ENCODE measurements around the gene MYOD1.

Gene MYOD1

GRCh38 chr11:17682848-17683247 is 36.5 kb upstream of the MYOD1 start:
- Histone ChIP-seq H4K20me1 (ENCODE audit: control insufficient read depth, insufficient read depth, low read depth, low read length) (no peaks in the 10 kb centered on the region), H3K27ac (ENCODE audit: low read depth, low read length) (no peak overlapping the region), H3K4me3 (ENCODE audit: low read length) (no peak overlapping the region), H3K9me3 (ENCODE audit: control insufficient read depth, insufficient read depth, low read length) (no peaks in the 10 kb centered on the region), H3K27me3 (ENCODE audit: control insufficient read depth, low read length) (0 out of 2 replicates have a peak, but pooled peaks cover 4% of the 10 kb centered on the region), H3K36me3 (ENCODE audit: control insufficient read depth, low read length) (no peaks in the 10 kb centered on the region), H3K4me1 (ENCODE audit: control insufficient read depth, low read length) (no peaks in the 10 kb centered on the region), H3K4me2 (ENCODE audit: low read length) (no peak overlapping the region), H3F3A (ENCODE audit: control insufficient read depth, insufficient read depth) (no peaks in the 10 kb centered on the region), H3K9me2 (replicated peaks; ENCODE audit: control insufficient read depth, low read length) (no peaks in the 10 kb centered on the region), H3K79me2 (ENCODE audit: control insufficient read depth, low read length) (no peaks in the 10 kb centered on the region)
- TF ChIP-seq CTCF (IDR thresholded peaks at IDR 0.05; ENCODE audit: low read depth, low read length, poor library complexity, severe bottlenecking) = no peak

GRCh38 chr11:17683377-17684161 is 35.8 kb upstream of the MYOD1 start:
- Histone ChIP-seq H3K4me2 (ENCODE audit: low read length) (no peak overlapping the region), H3K9me2 (replicated peaks; ENCODE audit: control insufficient read depth, low read length) (no peaks in the 10 kb centered on the region), H3K4me1 (ENCODE audit: control insufficient read depth, low read length) (no peaks in the 10 kb centered on the region), H3K9me3 (ENCODE audit: control insufficient read depth, insufficient read depth, low read length) (no peaks in the 10 kb centered on the region), H3K27me3 (ENCODE audit: control insufficient read depth, low read length) (0 out of 2 replicates have a peak, but pooled peaks cover 4% of the 10 kb centered on the region), H4K20me1 (ENCODE audit: control insufficient read depth, insufficient read depth, low read depth, low read length) (no peaks in the 10 kb centered on the region), H3K4me3 (ENCODE audit: low read length) (no peak overlapping the region), H3F3A (ENCODE audit: control insufficient read depth, insufficient read depth) (no peaks in the 10 kb centered on the region), H3K36me3 (ENCODE audit: control insufficient read depth, low read length) (no peaks in the 10 kb centered on the region), H3K79me2 (ENCODE audit: control insufficient read depth, low read length) (no peaks in the 10 kb centered on the region), H3K27ac (ENCODE audit: low read depth, low read length) (no peak overlapping the region)
- TF ChIP-seq EZH2phosphoT487 (IDR thresholded peaks at IDR 0.05; ENCODE audit: borderline replicate concordance, low read length) (no peak), CTCF (IDR thresholded peaks at IDR 0.05; ENCODE audit: low read depth, low read length, poor library complexity, severe bottlenecking) (no peak)

GRCh38 chr11:17684550-17684949 is 34.8 kb upstream of the MYOD1 start:
- no peak overlapping the region for H3K4me3 ChIP-seq (ENCODE audit: low read length)
- no peaks in the 10 kb centered on the region for H3K9me2 ChIP-seq (replicated peaks; ENCODE audit: control insufficient read depth, low read length)
- no peaks in the 10 kb centered on the region for H3K9me3 ChIP-seq (ENCODE audit: control insufficient read depth, insufficient read depth, low read length)
- H3K4me1 ChIP-seq (ENCODE audit: control insufficient read depth, low read length) = no peaks in the 10 kb centered on the region
- TF ChIP-seq EZH2phosphoT487 (IDR thresholded peaks at IDR 0.05; ENCODE audit: borderline replicate concordance, low read length) = no peak
- TF ChIP-seq CTCF (IDR thresholded peaks at IDR 0.05; ENCODE audit: low read depth, low read length, poor library complexity, severe bottlenecking) = no peak
- 0 out of 2 replicates have a peak, but pooled peaks cover 4% of the 10 kb centered on the region for H3K27me3 ChIP-seq (ENCODE audit: control insufficient read depth, low read length)
- H3F3A ChIP-seq (ENCODE audit: control insufficient read depth, insufficient read depth) = no peaks in the 10 kb centered on the region
- H3K36me3 ChIP-seq (ENCODE audit: control insufficient read depth, low read length) = no peaks in the 10 kb centered on the region
- no peaks in the 10 kb centered on the region for H3K79me2 ChIP-seq (ENCODE audit: control insufficient read depth, low read length)
- no peaks in the 10 kb centered on the region for H4K20me1 ChIP-seq (ENCODE audit: control insufficient read depth, insufficient read depth, low read depth, low read length)
- H3K27ac ChIP-seq (ENCODE audit: low read depth, low read length) = no peak overlapping the region
- H3K4me2 ChIP-seq (ENCODE audit: low read length) = no peak overlapping the region

Data from DOHH2 (cell line).